Measurements from ENCODE around the gene GABRG3.

GABRG3 gene

GRCh38 chr15:27401471-27401870 is 430.5 kb downstream of the GABRG3 start:
- DNase-seq: no peak
- in situ Hi-C loops (cut with HindIII; ENCODE audit: low pct_ligation_motif_present, low pct_unique_long_range_greater_than_20kb, low sequenced_read_pairs): no loop called here

- no peak for DNase-seq
- in situ Hi-C loops (cut with HindIII; ENCODE audit: low pct_ligation_motif_present, low pct_unique_long_range_greater_than_20kb, low sequenced_read_pairs): no loop called here
Observed at GRCh38 chr15:27408428-27408827, 437.4 kb downstream of the GABRG3 start.

DNA sequence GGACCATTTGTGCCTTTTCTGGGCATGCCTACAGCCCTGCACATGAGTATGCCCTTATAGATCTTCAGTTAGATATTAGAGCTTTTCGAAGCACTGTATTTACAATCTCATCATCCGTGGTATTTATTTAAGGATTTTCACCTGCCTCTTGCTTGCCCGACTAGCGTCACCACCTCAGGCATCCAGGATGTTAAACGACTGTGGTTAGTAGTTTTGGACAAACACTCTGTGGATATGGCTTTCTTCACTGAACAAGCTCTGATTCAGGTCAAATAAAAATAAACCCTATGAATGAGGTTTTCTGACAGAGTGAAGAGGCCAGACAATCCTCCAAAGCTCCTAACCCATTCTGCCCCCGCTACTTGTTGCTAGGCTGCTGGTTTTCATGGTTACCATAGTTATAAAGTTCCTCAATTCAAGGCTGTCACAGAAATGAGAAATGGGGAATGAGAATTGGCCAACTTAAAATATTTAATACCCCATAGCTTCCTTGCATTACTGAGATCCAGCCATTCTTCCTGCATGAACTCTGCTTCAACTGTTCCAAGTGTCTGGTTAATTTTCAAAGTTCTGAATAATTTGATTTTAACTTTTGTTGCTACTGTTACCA is 440.1 kb downstream of the GABRG3 start:
- in situ Hi-C loops (cut with HindIII; ENCODE audit: low pct_ligation_motif_present, low pct_unique_long_range_greater_than_20kb, low sequenced_read_pairs): no loop called here
- DNase-seq: no peak

DNA sequence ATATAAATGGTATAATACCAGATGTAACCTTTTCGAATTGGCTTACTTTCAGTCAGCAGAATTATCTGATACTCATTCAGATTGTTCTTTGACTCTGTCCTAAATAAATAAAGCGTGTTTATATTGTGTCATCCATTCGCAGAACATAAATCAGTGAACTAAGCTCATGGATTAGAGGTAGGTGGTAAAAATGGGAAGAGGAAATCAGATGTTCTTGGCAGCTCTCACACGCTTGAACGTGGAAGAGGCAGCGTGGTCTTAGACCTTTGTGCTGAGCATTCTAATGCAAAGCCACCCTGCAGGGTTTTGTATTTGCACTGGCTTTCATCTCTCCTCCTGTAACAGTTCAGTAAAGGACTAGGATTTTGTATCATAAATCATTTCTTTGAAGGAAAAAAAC is 441.4 kb downstream of the GABRG3 start:
- in situ Hi-C loops (cut with HindIII; ENCODE audit: low pct_ligation_motif_present, low pct_unique_long_range_greater_than_20kb, low sequenced_read_pairs): no loop called here
- no peak for DNase-seq

GRCh38 chr15:27414168-27414870 is 443.3 kb downstream of the GABRG3 start:
- in situ Hi-C loops (cut with HindIII; ENCODE audit: low pct_ligation_motif_present, low pct_unique_long_range_greater_than_20kb, low sequenced_read_pairs): no loop called here
- no peak for DNase-seq

GRCh38 chr15:27418726-27419125 is 447.7 kb downstream of the GABRG3 start:
- in situ Hi-C loops (cut with HindIII; ENCODE audit: low pct_ligation_motif_present, low pct_unique_long_range_greater_than_20kb, low sequenced_read_pairs): no loop called here
- DNase-seq: no peak

DNA sequence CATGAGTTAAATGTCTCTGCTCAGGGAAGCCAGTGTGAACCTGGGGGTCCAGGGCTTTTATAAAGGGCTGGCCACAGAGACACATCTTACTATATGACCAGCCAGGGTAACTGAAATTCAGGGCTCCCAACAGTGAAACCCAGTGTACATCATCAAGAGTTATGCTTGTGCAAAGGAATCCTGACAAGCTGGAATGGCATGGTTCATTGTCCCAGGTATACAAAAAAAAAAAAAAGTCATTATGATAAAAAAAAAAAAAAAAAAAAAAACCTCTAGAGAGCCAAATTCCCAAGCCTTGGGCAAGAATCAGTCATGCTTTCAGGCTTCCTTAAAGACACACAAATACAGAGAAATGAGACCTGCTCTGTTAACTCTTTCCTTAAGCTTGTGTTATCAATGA is 452.0 kb downstream of the GABRG3 start:
- no peak for DNase-seq
- in situ Hi-C loops (cut with HindIII; ENCODE audit: low pct_ligation_motif_present, low pct_unique_long_range_greater_than_20kb, low sequenced_read_pairs): no loop called here

GRCh38 chr15:27426805-27427204 is 455.8 kb downstream of the GABRG3 start:
- no peak for DNase-seq

GRCh38 chr15:27427276-27427675 is 456.3 kb downstream of the GABRG3 start:
- in situ Hi-C loops (cut with HindIII; ENCODE audit: low pct_ligation_motif_present, low pct_unique_long_range_greater_than_20kb, low sequenced_read_pairs): no loop called here
- DNase-seq: no peak

More at GRCh38 chr15:27426805-27427204, 455.8 kb downstream of the GABRG3 start:
- in situ Hi-C loops (cut with HindIII; ENCODE audit: low pct_ligation_motif_present, low pct_unique_long_range_greater_than_20kb, low sequenced_read_pairs): no loop called here

DNA sequence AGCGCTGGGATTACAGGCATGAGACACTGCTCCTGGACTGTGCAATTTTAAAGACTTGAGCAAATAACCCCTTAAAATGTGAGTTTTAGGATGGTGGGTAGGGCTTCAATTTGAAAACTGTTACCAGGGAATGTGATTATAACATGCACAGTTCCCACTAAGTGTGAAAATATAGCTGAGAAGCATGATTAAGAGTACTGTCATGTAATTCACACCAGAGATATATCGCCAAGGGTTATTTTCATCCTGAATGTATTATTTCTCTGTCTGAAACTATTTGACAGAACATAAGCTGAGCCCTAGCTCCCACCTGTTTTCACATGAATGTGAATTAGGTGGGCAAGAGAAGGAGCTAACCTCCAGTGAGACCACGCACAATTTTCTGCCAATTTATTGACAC is 457.2 kb downstream of the GABRG3 start:
- DNase-seq: no peak
- in situ Hi-C loops (cut with HindIII; ENCODE audit: low pct_ligation_motif_present, low pct_unique_long_range_greater_than_20kb, low sequenced_read_pairs): no loop called here

DNA sequence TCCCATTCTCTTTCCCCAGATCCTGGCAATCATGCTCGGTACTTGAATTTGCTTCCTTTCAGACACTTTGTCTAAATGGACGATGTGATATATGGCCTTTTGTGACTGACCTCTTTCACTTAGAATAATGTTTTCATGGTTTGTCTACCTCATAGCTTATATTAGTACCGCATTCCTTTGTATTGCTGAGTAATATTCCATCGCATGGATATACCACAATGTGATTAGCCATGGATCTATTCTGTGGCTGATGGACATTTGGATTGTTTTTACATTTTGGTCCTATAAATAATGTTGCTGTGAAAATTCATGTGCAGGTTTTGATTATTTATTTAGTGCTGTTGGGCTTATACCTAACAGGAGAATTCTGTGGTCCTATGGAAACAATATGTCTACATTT is 458.6 kb downstream of the GABRG3 start:
- no peak for DNase-seq
- in situ Hi-C loops (cut with HindIII; ENCODE audit: low pct_ligation_motif_present, low pct_unique_long_range_greater_than_20kb, low sequenced_read_pairs): no loop called here

DNA sequence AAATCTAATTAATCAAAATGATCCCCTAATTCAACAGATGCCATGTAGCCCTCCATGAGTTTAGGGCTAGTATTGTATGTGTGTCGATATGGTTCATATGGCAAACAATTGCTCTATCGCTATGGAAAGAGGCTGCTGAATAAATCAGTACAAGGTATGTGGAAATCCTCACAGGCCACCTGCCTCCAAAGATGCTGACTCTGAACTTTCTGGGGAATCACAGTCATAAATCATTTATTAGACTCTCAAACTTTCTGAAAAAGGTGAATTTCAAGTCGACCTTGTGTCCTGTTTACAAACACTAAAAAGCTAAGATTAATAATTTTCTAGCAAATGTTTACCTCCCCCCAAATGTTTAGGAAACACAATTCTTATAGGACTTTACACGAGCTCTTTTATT is 462.6 kb downstream of the GABRG3 start:
- in situ Hi-C loops (cut with HindIII; ENCODE audit: low pct_ligation_motif_present, low pct_unique_long_range_greater_than_20kb, low sequenced_read_pairs): no loop called here
- no peak for DNase-seq

- DNase-seq: no peak
- in situ Hi-C loops (cut with HindIII; ENCODE audit: low pct_ligation_motif_present, low pct_unique_long_range_greater_than_20kb, low sequenced_read_pairs): no loop called here
Observed at GRCh38 chr15:27438403-27439375, 467.7 kb downstream of the GABRG3 start.

- in situ Hi-C loops (cut with HindIII; ENCODE audit: low pct_ligation_motif_present, low pct_unique_long_range_greater_than_20kb, low sequenced_read_pairs): no loop called here
- DNase-seq: no peak
Observed at GRCh38 chr15:27441120-27441519, 470.1 kb downstream of the GABRG3 start.

DNA sequence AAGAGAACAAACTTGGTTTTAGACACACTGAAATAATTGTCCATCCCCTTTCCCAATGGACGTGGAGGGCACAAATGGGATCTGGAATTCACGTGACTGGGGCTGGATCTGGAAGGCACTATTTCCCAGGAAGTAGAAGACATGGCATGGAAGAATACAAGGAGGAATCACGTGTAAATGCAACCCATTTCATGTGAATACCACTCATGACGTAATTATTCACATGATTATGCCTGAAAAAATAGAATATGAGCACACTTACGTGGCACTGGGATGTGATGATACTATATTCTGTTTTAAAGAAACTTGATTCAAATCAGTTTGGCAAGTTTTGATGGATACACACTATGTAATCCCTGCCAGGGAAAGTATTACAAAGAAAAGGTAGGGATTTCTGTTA is 477.3 kb downstream of the GABRG3 start:
- in situ Hi-C loops (cut with HindIII; ENCODE audit: low pct_ligation_motif_present, low pct_unique_long_range_greater_than_20kb, low sequenced_read_pairs): no loop called here
- no peak for DNase-seq

DNA sequence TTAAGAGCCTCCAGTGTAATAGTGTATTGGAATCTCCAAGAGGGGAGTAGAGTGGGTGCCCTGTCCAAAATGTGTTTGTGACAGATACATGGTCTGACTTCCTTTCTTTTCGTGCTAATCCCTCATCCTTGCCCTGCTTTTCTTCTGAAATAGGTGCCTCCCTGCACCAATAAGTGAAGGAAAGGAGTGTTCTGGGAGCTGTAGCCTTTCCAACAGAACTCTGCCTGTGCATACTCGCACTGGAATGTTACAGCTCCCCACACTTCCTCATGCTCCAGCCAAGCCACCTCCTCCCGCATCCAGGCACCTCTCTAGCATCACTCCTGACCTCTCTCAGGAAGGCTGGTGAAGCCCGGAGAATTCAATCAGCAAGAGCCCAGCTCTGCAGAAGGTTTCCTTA is 478.0 kb downstream of the GABRG3 start:
- DNase-seq: no peak
- in situ Hi-C loops (cut with HindIII; ENCODE audit: low pct_ligation_motif_present, low pct_unique_long_range_greater_than_20kb, low sequenced_read_pairs): no loop called here

DNA sequence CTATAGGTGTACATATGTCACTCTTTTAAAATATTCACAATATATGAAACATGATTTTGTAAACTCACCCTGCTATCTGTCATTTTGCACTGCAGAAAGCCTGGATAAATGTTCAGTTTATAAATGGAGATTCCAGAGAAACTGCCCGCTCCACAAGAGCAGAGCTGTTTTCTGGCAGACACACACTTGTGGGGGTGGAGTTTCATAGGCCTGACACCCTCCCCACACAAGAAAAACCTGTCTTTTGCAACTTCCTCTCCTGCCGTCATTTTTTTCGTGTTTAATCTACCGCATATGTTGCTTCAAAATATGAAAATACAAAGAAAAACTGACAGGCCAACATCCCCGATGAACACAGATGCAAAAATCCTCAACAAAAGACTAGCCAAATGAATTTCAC is 479.0 kb downstream of the GABRG3 start:
- no peak for DNase-seq
- in situ Hi-C loops (cut with HindIII; ENCODE audit: low pct_ligation_motif_present, low pct_unique_long_range_greater_than_20kb, low sequenced_read_pairs): no loop called here

- in situ Hi-C loops (cut with HindIII; ENCODE audit: low pct_ligation_motif_present, low pct_unique_long_range_greater_than_20kb, low sequenced_read_pairs): no loop called here
- peak; percentile 25 for DNase-seq
Observed at GRCh38 chr15:27454281-27455075, 483.5 kb downstream of the GABRG3 start.

GRCh38 chr15:27456807-27457206 is 485.8 kb downstream of the GABRG3 start:
- in situ Hi-C loops (cut with HindIII; ENCODE audit: low pct_ligation_motif_present, low pct_unique_long_range_greater_than_20kb, low sequenced_read_pairs): no loop called here
- no peak for DNase-seq
